ENCODE results near the gene RGCC.
"Not testable (repeated sequence)": the region's sequence is repeated elsewhere in the genome, so short reads cannot be mapped to it uniquely, and the experiment has no call there.

RGCC gene

GRCh38 chr13:41456768-41457588 is at the start of gene RGCC:
Gene RGCC, plus strand, starts transcription at chr13:41457550. Its CDS starts 158 bp downstream, at chr13:41457708.
- DNase-seq = no peak

GRCh38 chr13:41408121-41408520 is 49.2 kb upstream of the RGCC start:
- no peak for DNase-seq

GRCh38 chr13:41408746-41409145 is 48.6 kb upstream of the RGCC start:
- DNase-seq = no peak

- DNase-seq = no peak
These were observed 47.7 kb upstream of the RGCC start for GRCh38 chr13:41409611-41410010.

- DNase-seq = no peak
These were observed 46.3 kb upstream of the RGCC start for GRCh38 chr13:41411060-41411459.

- DNase-seq = no peak
These were observed 45.8 kb upstream of the RGCC start for GRCh38 chr13:41411522-41411921.

- no peak for DNase-seq
These were observed 43.5 kb upstream of the RGCC start for GRCh38 chr13:41413872-41414271.

- DNase-seq = no peak
These were observed 41.1 kb upstream of the RGCC start for GRCh38 chr13:41416276-41416675.

- DNase-seq = no peak
These were observed 39.3 kb upstream of the RGCC start for GRCh38 chr13:41418027-41418426.

- no peak for DNase-seq
These were observed 38.6 kb upstream of the RGCC start for GRCh38 chr13:41418731-41419130.

- no peak for DNase-seq
These were observed 38.1 kb upstream of the RGCC start for GRCh38 chr13:41419206-41419605.

- no peak for DNase-seq
These were observed 37.2 kb upstream of the RGCC start for GRCh38 chr13:41420146-41420545.

- not testable (repeated sequence) for DNase-seq
These were observed 36.0 kb upstream of the RGCC start for GRCh38 chr13:41421330-41421729.

- DNase-seq = not testable (repeated sequence)
These were observed 35.4 kb upstream of the RGCC start for GRCh38 chr13:41421983-41422382.

- DNase-seq = not testable (repeated sequence)
These were observed 34.1 kb upstream of the RGCC start for GRCh38 chr13:41423259-41423658.

- DNase-seq = not testable (repeated sequence)
These were observed 32.7 kb upstream of the RGCC start for GRCh38 chr13:41424675-41425074.

GRCh38 chr13:41426047-41426446 is 31.3 kb upstream of the RGCC start:
- no peak for DNase-seq

GRCh38 chr13:41427666-41428065 is 29.7 kb upstream of the RGCC start:
- DNase-seq = no peak

- no peak for DNase-seq
These were observed 29.2 kb upstream of the RGCC start for GRCh38 chr13:41428155-41428554.

GRCh38 chr13:41434030-41434429 is 23.3 kb upstream of the RGCC start:
- not testable (repeated sequence) for DNase-seq

- DNase-seq = no peak
These were observed 22.4 kb upstream of the RGCC start for GRCh38 chr13:41434831-41435520.

GRCh38 chr13:41443969-41444368 is 13.4 kb upstream of the RGCC start:
- DNase-seq = no peak

- no peak for DNase-seq
These were observed 4.9 kb upstream of the RGCC start for GRCh38 chr13:41452462-41452861.

- no peak for DNase-seq
These were observed 3.7 kb upstream of the RGCC start for GRCh38 chr13:41453620-41454019.

Measured in NCI-H1092 (cell line).